ENCODE results near the gene BAG1.

The BAG1 gene

DNA sequence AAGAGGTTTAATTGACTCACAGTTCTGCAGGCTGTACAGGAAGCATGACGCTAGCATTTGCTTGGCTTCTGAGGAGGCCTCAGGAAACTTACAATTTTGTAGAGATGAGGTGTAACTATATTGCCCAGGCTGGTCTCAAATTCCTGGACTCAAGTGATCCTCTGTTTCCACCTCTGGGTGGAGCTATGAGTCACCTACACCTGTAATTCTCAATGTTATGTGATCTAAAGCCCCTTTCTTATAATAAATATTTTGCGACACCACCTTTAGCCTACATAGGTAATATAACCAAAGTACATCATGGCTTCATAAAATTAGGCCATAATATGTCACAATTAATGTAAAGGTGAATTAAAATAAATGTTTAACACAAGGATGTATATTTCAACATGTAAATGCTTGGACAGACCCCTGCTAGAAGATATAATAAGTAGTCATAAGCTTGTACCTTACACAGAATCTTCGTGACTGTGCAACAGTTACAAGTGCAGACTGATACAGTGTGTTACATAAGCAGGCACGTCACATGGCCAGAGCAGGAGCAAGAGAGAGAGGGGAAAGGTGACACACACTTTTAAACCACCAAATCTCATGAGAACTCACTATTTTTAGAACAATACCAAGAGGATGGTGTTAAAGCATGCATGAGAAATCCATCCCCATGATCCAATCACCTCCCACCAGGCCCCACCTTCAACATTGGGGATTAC lies 54.3 kb downstream of the BAG1 start:
- no peak for DNase-seq (ENCODE audit: low read depth)

DNA sequence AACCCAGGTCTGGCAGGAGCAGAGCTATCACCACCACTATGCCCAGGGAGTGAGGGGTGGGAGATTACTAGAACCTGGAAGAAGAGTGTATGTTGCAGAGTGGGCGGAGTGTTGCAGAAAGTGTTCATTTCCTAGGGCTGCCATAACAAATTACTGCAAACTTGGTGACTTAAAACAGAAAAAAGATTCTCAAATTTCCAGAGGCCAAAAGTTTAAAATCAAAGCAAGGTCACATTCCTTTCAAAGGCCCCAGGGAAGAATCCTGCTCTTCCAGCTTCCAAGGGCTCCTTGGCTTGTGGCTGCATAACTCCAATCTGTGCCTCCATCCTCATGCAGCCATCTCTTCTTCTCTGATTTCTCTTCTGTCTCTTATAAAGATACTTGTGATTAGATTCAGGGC lies 55.1 kb downstream of the BAG1 start:
- DNase-seq (ENCODE audit: low read depth) = no peak

DNA sequence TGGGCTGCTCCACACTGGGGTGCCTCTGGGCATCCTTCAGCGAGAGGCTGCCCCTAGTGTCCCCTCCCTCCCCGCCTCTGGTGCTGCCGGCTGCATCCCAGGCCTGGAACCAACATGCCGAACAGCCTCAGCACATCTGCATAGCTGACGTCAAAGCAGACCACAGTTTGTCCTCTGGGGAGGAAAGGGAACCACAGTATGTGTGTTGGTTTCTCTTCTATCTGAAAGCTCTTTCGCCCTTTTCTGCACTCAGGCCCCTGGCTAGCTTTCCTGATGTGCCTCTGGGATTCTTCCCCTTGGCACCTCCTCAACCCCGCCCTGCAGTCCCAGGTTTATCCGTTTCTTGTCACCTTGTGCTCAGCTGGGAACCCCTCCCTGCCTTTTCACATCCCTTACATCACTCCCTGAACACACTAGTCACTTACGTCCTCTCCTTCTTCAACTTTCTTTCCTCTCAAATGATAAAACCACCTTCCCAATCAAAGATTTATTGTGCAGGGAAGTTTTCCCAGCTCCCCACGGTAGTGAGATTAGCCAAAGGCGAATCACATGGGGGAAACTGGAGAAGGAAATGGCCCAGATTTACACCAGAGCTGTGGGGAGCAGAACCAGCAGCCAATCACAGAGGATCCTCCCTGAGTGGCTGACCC lies 61.8 kb downstream of the BAG1 start:
- DNase-seq (ENCODE audit: low read depth) = no peak
